Measurements from ENCODE around the gene PTPRT.

Gene PTPRT

DNA sequence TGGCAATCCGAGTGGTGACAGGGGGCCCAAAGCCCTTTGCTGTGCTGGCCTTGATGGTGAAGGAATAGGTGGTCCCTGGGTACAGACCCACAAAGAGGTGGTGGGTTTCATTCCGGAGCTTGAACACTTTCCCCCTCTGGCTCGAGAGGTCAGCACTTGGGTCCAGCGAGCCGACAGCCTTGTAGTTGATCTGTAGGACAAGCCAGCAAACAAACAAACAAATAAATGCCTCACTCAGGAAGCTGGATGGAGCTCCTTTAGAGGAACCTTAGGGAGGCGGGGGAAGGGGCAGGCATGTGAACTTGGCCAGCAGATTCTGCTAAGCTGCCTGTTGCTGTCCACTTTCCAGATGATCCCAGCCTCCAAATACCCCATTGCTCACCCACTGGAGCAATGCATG lies 837.6 kb downstream of the PTPRT start:
- no peak for DNase-seq
- intact Hi-C loops (cut with DNase I): no loop called here

DNA sequence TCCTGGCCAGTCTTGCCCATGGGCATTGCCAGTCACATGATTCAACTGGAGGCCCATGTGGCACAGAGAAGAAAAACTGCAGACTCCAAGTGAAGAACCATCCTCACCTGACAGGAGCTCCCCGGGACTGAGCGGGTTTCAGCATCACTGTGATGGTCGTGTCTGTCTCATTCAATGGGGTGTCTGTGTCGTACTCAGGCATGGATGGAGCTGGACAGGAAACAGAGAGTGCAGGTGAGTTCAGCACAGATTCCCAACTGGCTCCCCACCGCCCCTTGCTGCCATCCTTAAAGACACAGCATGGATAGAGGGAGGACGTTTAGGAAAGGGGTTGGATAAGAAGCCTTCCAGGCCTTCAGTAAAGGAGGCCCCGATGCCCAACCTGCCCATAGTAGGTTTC lies 839.2 kb downstream of the PTPRT start:
- intact Hi-C loops (cut with DNase I): no loop called here
- no peak for DNase-seq

GRCh38 chr20:42346189-42347170 lies 843.2 kb downstream of the PTPRT start:
- intact Hi-C loops (cut with DNase I): no loop called here
- peak in 1 of 42 donors; percentile 12 for DNase-seq

DNA sequence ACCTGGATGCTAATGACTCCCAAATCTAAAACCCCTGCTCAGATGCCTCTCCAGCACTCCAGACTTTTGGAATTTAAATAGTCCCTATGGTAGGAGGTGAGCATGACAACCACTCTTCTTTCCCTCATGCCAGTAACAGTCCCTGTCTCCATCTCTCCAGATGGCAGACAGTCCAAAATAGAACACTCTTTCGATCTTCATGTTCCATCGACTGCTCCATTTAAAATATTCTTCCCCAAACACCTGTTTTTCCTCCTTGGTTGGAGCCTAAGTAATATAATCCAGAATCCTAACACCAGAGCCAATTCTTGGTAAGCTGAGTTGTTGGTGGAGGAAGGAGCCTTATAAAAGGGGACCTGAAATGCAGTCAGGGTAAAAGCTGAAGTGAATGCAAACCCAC lies 848.1 kb downstream of the PTPRT start:
- intact Hi-C loops (cut with DNase I): no loop called here
- no peak for DNase-seq

DNA sequence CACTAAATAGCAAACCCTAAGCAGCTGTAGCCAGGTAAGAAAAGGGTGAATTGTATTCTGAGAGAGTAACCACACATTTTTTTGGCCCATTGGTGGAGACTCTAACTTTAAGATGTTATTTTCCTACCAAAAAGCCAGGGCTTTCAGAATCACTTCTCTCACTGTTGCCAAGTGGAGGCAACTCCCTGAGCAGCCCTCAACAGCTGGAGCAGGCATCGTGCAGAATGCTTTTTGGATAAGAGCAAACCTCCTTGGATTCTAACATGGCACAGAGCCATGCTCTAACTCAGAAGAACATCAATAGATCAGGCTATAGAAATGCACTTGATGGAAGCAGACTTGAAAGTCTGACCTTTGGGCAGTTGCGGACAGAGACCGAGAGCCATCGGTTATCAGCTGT lies 849.3 kb downstream of the PTPRT start:
- DNase-seq: no peak
- intact Hi-C loops (cut with DNase I): no loop called here

- intact Hi-C loops (cut with DNase I): no loop called here
- no peak for DNase-seq
Observed at GRCh38 chr20:42338294-42339201, 851.2 kb downstream of the PTPRT start.

- no peak for DNase-seq
- intact Hi-C loops (cut with DNase I): no loop called here
Observed at GRCh38 chr20:42336576-42336975, 853.1 kb downstream of the PTPRT start.

DNA sequence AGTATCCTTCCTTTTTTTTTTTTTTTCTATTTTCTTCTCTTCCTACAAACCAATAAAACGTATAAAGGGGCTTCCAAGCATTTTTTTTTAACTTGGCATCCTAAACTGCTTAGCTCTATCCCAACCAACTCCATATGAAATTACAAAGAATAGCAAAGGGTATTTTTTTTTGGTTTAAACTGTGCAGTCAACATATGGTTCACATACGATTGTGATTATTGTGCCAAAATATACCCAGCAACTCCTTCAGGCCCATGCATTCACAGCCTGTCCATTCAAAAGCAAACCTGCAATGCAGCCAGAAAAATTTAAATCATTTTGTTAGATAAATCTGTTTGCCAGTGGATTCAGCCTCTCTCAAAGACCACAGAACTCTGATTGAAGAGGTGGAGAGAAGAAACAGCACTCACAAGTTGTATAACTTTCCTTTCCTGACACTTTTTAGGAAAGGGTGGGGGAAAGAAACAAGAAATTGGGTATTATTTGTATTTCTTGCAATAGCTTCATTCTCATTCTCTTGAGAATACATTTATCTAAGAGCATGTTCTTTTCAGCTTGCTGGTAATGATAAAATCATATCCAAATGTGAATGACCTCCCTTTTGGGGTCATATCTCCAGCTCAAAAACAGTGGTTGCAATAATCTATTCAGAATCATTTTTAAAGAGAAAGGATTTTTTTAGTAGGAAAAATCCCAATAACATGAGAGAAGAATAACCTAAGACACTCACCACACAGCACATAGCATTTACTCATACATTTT lies 870.3 kb downstream of the PTPRT start:
- DNase-seq: no peak
- intact Hi-C loops (cut with DNase I): no loop called here

GRCh38 chr20:42313704-42314103 lies 876.0 kb downstream of the PTPRT start:
- no peak for DNase-seq
- intact Hi-C loops (cut with DNase I): no loop called here

DNA sequence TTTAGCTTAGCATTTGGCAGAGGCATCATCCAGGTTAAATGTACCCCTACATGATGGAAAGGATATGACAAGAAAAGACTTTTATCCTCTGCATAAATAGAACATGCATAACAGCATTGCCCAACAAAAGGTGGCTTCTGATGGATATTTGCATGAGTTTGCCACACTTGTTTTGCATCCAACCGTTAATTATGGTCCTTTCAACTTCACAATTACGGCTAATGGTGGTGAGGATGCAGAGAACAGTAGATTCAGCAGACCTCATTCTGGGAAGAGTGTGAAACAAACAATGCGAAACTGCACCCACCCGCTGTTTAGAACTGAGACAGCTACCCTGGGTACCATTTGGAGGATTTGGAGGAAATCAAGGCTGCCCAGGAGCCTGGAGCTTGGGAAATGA lies 880.7 kb downstream of the PTPRT start:
- intact Hi-C loops (cut with DNase I): no loop called here
- DNase-seq: no peak

DNA sequence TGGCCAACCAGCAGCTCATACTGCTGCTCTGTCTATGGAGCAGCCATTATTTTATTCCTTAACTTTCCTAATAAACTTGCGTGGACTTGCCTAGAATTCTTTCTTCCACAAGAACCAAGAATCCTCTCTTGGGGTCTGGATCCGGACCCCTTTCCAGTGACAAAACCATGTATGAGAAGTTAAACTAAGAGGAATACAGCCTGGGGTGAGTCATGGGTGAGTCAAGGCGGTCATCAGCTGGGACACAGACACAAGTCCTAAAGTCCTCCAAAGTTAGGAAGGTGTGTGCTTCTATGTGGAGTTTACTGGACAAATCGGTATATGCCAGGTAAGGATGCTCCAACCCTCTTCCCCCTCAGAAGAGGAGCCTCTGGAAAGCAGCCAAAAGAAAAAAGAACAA lies 881.5 kb downstream of the PTPRT start:
- intact Hi-C loops (cut with DNase I): no loop called here
- no peak for DNase-seq

DNA sequence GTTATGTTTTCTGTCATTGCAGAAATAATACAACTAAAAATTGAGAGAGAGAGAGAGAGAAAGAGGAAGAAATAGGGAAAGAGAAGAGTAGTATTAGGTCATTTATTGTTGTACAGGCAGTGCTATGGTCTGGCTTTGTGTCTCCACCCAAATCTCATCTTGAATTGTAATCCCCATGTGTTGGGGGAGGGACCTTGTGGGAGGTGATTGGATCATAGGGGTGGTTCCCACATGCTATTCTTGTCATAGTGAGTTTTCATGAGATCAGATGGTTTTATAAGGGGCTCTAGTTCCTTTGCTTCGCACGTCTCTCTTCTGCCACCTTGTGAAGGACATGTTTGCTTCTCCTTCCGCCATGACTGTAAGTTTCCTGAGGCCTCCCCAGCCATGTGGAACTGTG lies 894.1 kb downstream of the PTPRT start:
- DNase-seq: no peak
- intact Hi-C loops (cut with DNase I): no loop called here

GRCh38 chr20:42294976-42295375 lies 894.7 kb downstream of the PTPRT start:
- intact Hi-C loops (cut with DNase I): no loop called here
- no peak for DNase-seq

DNA sequence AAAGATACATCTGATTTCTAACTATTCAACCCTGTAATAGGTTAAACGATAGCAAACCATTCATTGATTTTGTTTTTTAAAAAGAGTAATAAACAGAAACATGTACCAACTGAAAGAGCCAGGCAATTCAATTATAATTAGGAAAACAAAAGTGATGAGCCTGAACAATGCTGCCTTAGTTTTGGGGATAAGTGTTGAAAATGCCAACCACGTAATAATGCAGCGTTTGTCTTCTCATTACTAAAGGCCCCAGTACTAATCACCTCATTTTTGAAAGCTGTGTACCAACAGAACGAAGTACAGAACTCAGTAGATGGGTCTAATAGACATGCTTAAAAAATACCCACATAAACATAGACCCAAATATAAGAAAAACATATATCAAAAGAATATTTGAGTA lies 907.9 kb downstream of the PTPRT start:
- DNase-seq: peak in 3 of 42 donors; percentile 21 to 42 (median 28)
- intact Hi-C loops (cut with DNase I): no loop called here

DNA sequence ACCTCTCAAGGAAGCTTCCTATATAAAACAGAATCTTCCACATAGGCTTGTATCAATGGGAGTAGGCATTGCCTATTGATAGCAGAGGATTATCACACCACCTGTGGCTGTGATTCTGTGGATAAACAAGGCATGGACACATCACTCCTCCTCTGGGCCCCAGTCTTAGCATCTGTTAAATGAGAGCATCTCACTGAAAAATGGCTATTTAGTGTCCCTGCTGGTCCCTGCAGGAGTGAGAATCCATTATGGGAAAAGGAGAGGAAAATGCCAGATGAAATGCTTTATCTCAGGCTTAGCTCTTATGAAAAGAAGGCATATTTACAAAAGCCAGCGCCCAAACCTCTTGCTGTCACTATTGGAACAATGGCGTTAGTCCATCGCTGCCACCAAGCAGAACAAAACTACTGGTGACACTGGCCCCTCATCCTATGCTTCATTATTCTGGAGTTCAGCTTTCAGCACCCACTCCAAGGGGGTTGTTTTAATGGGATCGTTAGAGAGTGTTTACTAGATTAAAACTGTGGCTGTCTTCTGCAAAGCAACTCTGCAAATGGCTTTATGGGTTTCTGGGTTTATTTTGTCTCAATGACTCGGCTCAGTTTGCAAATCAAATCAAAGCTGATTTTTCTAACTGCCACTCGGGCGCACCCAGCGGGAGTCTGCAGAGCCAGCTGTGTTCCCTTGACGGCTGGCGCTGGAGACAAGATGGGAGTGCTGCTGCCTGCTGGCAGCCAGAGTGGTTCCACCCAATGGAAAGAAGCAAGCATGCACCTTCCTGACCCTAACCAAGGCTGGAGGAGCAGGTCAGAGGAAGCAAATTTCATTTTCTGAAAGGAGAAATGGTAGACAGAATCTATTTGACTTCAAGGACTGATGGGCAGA lies 912.7 kb downstream of the PTPRT start:
- DNase-seq: peak; percentile 21 to 78 (median 50)

GRCh38 chr20:42274986-42275385 lies 914.7 kb downstream of the PTPRT start:
- intact Hi-C loops (cut with DNase I): no loop called here

More for the DNA sequence above, 912.7 kb downstream of the PTPRT start:
- intact Hi-C loops (cut with DNase I): no loop called here

DNA sequence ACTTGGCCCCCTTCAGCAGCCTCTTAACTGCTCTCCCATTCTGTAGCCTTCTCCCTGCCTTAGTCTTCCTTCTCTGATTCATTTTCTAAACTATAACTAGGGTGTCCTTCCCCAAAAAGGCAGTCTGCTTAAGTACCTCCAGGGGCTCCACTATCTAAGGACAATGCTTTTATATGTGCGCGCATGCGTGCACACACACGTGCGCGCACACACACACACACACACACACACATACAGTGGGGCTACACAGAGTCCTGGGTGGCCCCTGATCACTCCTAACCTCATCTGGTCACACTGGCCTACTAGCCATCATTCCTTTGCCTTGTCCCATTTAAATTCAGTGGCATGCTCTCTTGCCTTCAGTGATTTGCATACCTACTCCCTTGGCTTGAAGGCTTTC lies 917.2 kb downstream of the PTPRT start:
- DNase-seq: peak in 1 of 42 donors; percentile 24
- intact Hi-C loops (cut with DNase I): no loop called here

More at GRCh38 chr20:42274986-42275385, 914.7 kb downstream of the PTPRT start:
- peak in 1 of 42 donors; percentile 13 for DNase-seq

- DNase-seq: peak in 16 of 42 donors; percentile 4 to 68 (median 24)
- intact Hi-C loops (cut with DNase I): no loop called here
Observed at GRCh38 chr20:42270539-42270938, 919.2 kb downstream of the PTPRT start.
